Neural cell (in vitro differentiated cells): ENCODE results near the gene NOS1AP.

ENCODE experiments used
- CTCF ChIP-seq: fragments of 450-650 bp; IDR thresholded peaks from 2 replicates; pipeline ENCODE4 v1.5.1; 2014; ENCODE audit warnings: antibody characterized with exemption, mild to moderate bottlenecking, moderate library complexity; ENCODE audit not compliant: poor library complexity, severe bottlenecking
- EP300 ChIP-seq: fragments of 450-650 bp; conservative IDR thresholded peaks from 2 replicates; pipeline ENCODE4 v1.6.1; 2014; ENCODE audit warnings: antibody characterized with exemption, mild to moderate bottlenecking, moderate library complexity; ENCODE audit not compliant: poor library complexity, severe bottlenecking
- EZH2 ChIP-seq: fragments of 200-600, 300-800 bp; shearing (Covaris generic), sonication (generic); IDR thresholded peaks from 2 replicates; pipeline ENCODE4 v1.6.1; 2014; ENCODE audit warnings: antibody characterized with exemption, low read length, borderline replicate concordance, mild to moderate bottlenecking; ENCODE audit not compliant: insufficient read depth, poor library complexity, severe bottlenecking
- POLR2AphosphoS5 ChIP-seq: IDR thresholded peaks from 2 replicates; pipeline ENCODE4 v1.6.1; 2012
- RAD21 ChIP-seq: fragments of 450-650 bp; conservative IDR thresholded peaks from 2 replicates; pipeline ENCODE4 v1.6.1; 2014; ENCODE audit warnings: antibody characterized with exemption, mild to moderate bottlenecking, moderate library complexity
- REST ChIP-seq: IDR thresholded peaks from 2 replicates; pipeline ENCODE4 v1.6.1; 2012; ENCODE audit warnings: borderline replicate concordance
- SMC3 ChIP-seq: fragments of 450-650 bp; conservative IDR thresholded peaks from 2 replicates; pipeline ENCODE4 v1.6.1; 2014; ENCODE audit warnings: antibody characterized with exemption, mild to moderate bottlenecking, moderate library complexity; ENCODE audit not compliant: poor library complexity
- TAF1 ChIP-seq: IDR thresholded peaks from 2 replicates; pipeline ENCODE4 v1.6.1; 2012; ENCODE audit warnings: low read depth

- no peak for TF ChIP-seq RAD21
- TF ChIP-seq EZH2: no peak
- TF ChIP-seq CTCF: no peak
- TF ChIP-seq REST: no peak
- TF ChIP-seq POLR2AphosphoS5: no peak
- no peak for TF ChIP-seq EP300
- no peak for TF ChIP-seq TAF1
- TF ChIP-seq SMC3: no peak
Observed at GRCh38 chr1:162230517-162230916, 161.0 kb downstream of the NOS1AP start.
